HEK293T (cell line): Measurements from ENCODE around the gene CAPS2.

Experiments used
- CTCF ChIA-PET: fragments of 350-600 bp; formaldehyde crosslinking; extraction: SDS; loops from one replicate; lab custom pipeline; 2021; ENCODE audit warnings: antibody characterized with exemption, inconsistent platforms; lab: Yijun Ruan, JAX
- POLR2A ChIA-PET: fragments of 350-600 bp; formaldehyde crosslinking; extraction: SDS; loops from one replicate; lab custom pipeline; 2020; ENCODE audit warnings: antibody characterized with exemption, inconsistent platforms; lab: Yijun Ruan, JAX
- DNase-seq: peaks from one replicate; pipeline ENCODE4 v3.0.0; 2012; ENCODE audit warnings: mixed read lengths; ENCODE audit errors: extremely low spot score
- ARNT ChIP-seq: fragments of 450-650 bp; IDR thresholded peaks from 2 replicates; pipeline ENCODE4 v1.6.1; 2017; ENCODE audit warnings: mild to moderate bottlenecking
- BHLHE40 ChIP-seq: fragments of 450-650 bp; IDR thresholded peaks from 2 replicates; pipeline ENCODE4 v1.6.1; 2016; ENCODE audit warnings: mild to moderate bottlenecking, moderate library complexity, borderline replicate concordance
- CTBP1 ChIP-seq: fragments of 450-650 bp; IDR thresholded peaks from 2 replicates; pipeline ENCODE4 v1.6.1; 2016; ENCODE audit warnings: borderline replicate concordance
- ELF4 ChIP-seq: fragments of 450-650 bp; IDR thresholded peaks from 2 replicates; pipeline ENCODE4 v1.6.1; 2017; ENCODE audit warnings: antibody characterized with exemption
- FOXA1 ChIP-seq: fragments of 450-650 bp; IDR thresholded peaks from 2 replicates; pipeline ENCODE4 v1.6.1; 2016; ENCODE audit warnings: mild to moderate bottlenecking
- FOXK2 ChIP-seq: fragments of 450-650 bp; IDR thresholded peaks from 2 replicates; pipeline ENCODE4 v1.6.1; 2016; ENCODE audit warnings: mild to moderate bottlenecking
- FOXM1 ChIP-seq: fragments of 450-650 bp; IDR thresholded peaks from 2 replicates; pipeline ENCODE4 v1.6.1; 2017; ENCODE audit warnings: mild to moderate bottlenecking, borderline replicate concordance
- HDGF ChIP-seq: fragments of 450-650 bp; IDR thresholded peaks from 2 replicates; pipeline ENCODE4 v1.6.1; 2017; ENCODE audit warnings: antibody characterized with exemption, borderline replicate concordance
- L3MBTL2 ChIP-seq: fragments of 450-650 bp; conservative IDR thresholded peaks from 2 replicates; pipeline ENCODE4 v1.6.1; 2016; ENCODE audit warnings: mild to moderate bottlenecking
- LEF1 ChIP-seq: fragments of 450-650 bp; IDR thresholded peaks from 2 replicates; pipeline ENCODE4 v1.6.1; 2017; ENCODE audit warnings: mild to moderate bottlenecking, borderline replicate concordance
- NFRKB ChIP-seq: fragments of 450-650 bp; IDR thresholded peaks from 2 replicates; pipeline ENCODE4 v1.6.1; 2016; ENCODE audit warnings: mild to moderate bottlenecking, moderate library complexity
- PKNOX1 ChIP-seq: fragments of 450-650 bp; IDR thresholded peaks from 2 replicates; pipeline ENCODE4 v1.6.1; 2016
- SP1 ChIP-seq: fragments of 450-650 bp; IDR thresholded peaks from 2 replicates; pipeline ENCODE4 v1.6.1; 2017
- SUZ12 ChIP-seq: fragments of 450-650 bp; IDR thresholded peaks from 2 replicates; pipeline ENCODE4 v1.6.1; 2016; ENCODE audit warnings: mild to moderate bottlenecking
- TARDBP ChIP-seq: fragments of 450-650 bp; IDR thresholded peaks from 2 replicates; pipeline ENCODE4 v1.6.1; 2016
- ZNF384 ChIP-seq: fragments of 450-650 bp; IDR thresholded peaks from 2 replicates; pipeline ENCODE4 v1.6.1; 2016

Gene CAPS2

GRCh38 chr12:75329918-75330826 lies at the start of gene CAPS2:
CAPS2 (minus strand) TSS chr12:75330324; CDS start chr12:75326498, 3,826 bp downstream.
- ChIA-PET CTCF (interaction anchor here (0.7 kb wide), 1 partner anchor 940 kb away, joined by 4 read pairs; no protein-coding TSS in a partner anchor), POLR2A (interaction anchor here (0.9 kb wide), 1 partner anchor 61 kb away, joined by 4 read pairs; the partner anchor contains the start of gene GLIPR1L2)
- TF ChIP-seq PKNOX1 (no peak), HDGF (no peak), FOXM1 (peak; percentile 91), TARDBP (no peak)
- peak; percentile 79 for DNase-seq

GRCh38 chr12:75378354-75378753 lies 48.2 kb upstream of the CAPS2 start:
- ChIA-PET POLR2A (no interaction called here), CTCF (no interaction called here)
- no peak for TF ChIP-seq NFRKB
- TF ChIP-seq PKNOX1: no peak
- no peak for TF ChIP-seq FOXM1
- DNase-seq: no peak

GRCh38 chr12:75374971-75375370 lies 44.8 kb upstream of the CAPS2 start:
- ChIA-PET CTCF (no interaction called here), POLR2A (no interaction called here)
- no peak for DNase-seq
- TF ChIP-seq HDGF (no peak), TARDBP (no peak), SP1 (no peak), PKNOX1 (no peak), ZNF384 (no peak), FOXM1 (no peak), FOXA1 (no peak)

- ChIA-PET POLR2A (no interaction called here), CTCF (no interaction called here)
- DNase-seq: no peak
- no peak for TF ChIP-seq SUZ12
- no peak for TF ChIP-seq TARDBP
- TF ChIP-seq ZNF384: no peak
- no peak for TF ChIP-seq HDGF
- TF ChIP-seq FOXM1: no peak
- TF ChIP-seq ARNT: no peak
- no peak for TF ChIP-seq FOXK2
- no peak for TF ChIP-seq PKNOX1
- no peak for TF ChIP-seq BHLHE40
- no peak for TF ChIP-seq CTBP1
- TF ChIP-seq NFRKB: no peak
- no peak for TF ChIP-seq FOXA1
These were observed 36.5 kb upstream of the CAPS2 start for GRCh38 chr12:75366629-75367028.

GRCh38 chr12:75364919-75365318 lies 34.8 kb upstream of the CAPS2 start:
- ChIA-PET POLR2A (no interaction called here), CTCF (no interaction called here)
- TF ChIP-seq ARNT (no peak), BHLHE40 (no peak), FOXM1 (no peak), L3MBTL2 (no peak), ZNF384 (no peak), FOXK2 (no peak), TARDBP (no peak), LEF1 (no peak), NFRKB (no peak), PKNOX1 (no peak), SP1 (no peak), SUZ12 (no peak)
- no peak for DNase-seq

GRCh38 chr12:75361408-75361807 lies 31.3 kb upstream of the CAPS2 start:
- no peak for TF ChIP-seq NFRKB
- no peak for TF ChIP-seq SP1
- TF ChIP-seq SUZ12: no peak
- no peak for TF ChIP-seq HDGF
- TF ChIP-seq PKNOX1: no peak
- TF ChIP-seq ELF4: no peak
- TF ChIP-seq FOXM1: no peak
- no peak for TF ChIP-seq ZNF384
- no peak for TF ChIP-seq BHLHE40
- TF ChIP-seq ARNT: no peak
- CTCF ChIA-PET: no interaction called here

More at GRCh38 chr12:75361408-75361807, 31.3 kb upstream of the CAPS2 start:
- POLR2A ChIA-PET: no interaction called here
- DNase-seq: no peak
